Daoy (cell line): Measurements from ENCODE around the gene SUGCT. TPM values are rescaled to one million over a fixed set of nuclear protein-coding genes. Genes with fewer than 3 reads are reported as not detected.

Experiments used
- DNase-seq: peaks from one replicate; pipeline ENCODE4 v3.0.0-alpha.2; 2015; ENCODE audit warnings: low read depth
- total RNA-seq: library from RNA; depleted of rRNA; stranded (reverse); fragments of >200 nt; shearing (Covaris generic); gene quantifications from 2 replicates; pipeline ENCODE4 v1.2.3, GENCODE V29; 2014

The SUGCT gene
- total RNA-seq, 1 experiment from 2014 or later = 11.8 TPM

DNA sequence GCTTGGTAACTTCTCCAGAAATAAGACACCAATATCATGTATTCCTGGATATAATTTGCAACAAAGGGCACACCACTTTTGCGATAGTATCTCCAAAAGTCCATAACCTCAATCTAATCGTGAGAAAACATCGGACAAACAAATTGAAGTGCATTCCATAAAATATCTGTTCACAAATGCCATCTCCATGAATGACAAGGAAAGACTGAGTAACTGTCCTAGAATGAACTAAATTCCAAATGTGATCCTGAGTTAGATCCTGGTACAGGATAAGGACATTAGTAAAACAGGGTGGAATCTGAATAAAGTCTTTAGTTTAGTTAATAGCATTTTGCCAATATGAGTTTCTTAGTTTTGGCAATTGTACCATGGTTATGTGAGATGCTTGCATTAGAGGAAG lies 384.2 kb downstream of the SUGCT start:
- DNase-seq = no peak

DNA sequence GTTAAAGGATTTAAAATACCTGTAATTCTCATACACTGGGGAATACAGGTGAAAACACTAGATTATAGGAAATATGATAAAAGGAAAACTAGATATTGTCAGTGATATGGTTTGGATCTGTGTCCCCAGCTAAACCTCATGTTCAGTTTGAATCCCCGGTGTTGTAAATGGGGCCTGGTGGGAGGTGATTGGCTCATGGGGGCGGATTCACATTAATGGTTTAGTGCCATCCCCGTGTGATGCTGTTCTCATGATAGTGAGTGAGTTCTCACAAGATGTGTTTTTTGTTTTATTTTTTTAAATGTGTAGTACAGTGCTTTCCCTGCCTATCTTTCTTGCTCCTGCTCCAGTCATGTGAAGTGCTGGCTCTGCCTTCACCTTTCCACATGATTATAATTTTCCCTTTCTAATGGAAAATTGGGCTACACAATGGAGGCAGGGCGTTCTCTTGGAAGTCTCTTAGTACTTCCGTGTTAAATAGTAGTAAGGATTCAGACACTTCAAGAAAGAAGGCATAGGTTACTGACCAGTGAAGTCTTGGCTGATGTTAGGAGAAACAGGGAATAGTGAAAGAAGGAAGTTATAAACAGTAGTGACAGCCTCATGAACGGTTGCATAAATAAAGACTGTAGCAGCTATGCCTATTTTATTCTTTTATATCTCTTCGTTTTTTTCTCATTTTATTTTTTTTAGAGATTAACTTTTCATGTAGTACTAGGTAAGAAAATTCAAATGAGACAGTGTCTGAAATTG lies 386.4 kb downstream of the SUGCT start:
- DNase-seq = no peak

- DNase-seq = no peak
These were observed 391.0 kb downstream of the SUGCT start for GRCh38 chr7:40525764-40526163.

- DNase-seq = no peak
These were observed 392.3 kb downstream of the SUGCT start for GRCh38 chr7:40526951-40527715.

DNA sequence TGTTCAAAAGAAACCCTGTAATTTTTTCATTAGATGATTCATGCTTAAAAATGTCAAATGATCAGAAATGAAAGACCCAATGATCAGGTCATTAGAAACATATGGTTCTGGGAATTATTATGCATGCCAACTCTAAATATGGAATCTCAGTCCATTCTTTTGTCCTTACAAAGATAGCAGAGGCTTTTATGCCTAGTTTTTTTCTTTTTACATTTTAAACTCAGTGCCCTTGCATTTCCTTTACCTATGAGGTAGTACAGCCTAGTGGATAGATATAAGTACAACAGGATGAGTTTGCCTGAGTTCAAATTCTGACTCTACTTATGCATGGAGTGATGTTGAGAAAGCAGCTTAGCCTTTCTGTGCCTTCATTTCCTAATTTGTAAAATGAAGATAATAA lies 392.9 kb downstream of the SUGCT start:
- no peak for DNase-seq

DNA sequence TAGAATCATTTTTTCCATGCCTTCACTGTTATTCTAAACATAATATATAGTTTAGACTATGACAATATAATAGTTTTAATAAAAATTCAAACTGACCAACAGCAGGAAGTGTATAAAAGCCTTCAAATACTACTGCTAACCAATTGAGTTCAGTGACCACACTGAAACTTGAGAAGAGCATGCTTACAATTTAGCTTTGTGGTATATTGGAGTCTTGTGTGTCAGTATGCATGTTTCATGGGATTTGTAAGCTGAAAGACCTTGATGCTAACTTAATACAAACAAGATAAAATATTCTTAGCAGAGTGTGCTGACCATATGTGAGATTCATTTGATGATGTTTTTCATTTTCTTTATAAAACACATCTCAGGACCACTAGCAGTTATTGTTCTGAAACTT lies 395.5 kb downstream of the SUGCT start:
- no peak for DNase-seq

GRCh38 chr7:40531956-40532355 lies 397.2 kb downstream of the SUGCT start:
- no peak for DNase-seq

- DNase-seq = no peak
These were observed 400.9 kb downstream of the SUGCT start for GRCh38 chr7:40535678-40536077.

GRCh38 chr7:40536421-40536820 lies 401.6 kb downstream of the SUGCT start:
- DNase-seq = no peak

DNA sequence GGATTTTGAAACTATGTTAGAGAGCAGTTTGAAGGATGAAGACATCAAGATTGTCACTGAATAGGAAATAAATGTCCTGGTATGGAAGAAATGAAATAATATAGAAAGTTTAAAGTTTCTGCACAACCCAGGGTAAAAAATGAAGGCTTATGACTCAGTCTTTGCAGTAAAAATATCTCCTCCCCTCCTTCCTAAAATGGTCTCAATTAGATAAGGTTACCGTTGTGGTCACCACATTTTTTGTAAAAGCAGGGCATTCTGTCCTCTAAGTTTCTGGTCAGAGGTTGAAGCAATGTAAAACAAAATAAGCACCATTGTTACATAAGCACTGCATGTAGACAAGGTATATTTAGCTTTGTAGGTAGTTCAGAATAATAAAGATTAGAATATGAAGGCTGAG lies 403.5 kb downstream of the SUGCT start:
- no peak for DNase-seq

DNA sequence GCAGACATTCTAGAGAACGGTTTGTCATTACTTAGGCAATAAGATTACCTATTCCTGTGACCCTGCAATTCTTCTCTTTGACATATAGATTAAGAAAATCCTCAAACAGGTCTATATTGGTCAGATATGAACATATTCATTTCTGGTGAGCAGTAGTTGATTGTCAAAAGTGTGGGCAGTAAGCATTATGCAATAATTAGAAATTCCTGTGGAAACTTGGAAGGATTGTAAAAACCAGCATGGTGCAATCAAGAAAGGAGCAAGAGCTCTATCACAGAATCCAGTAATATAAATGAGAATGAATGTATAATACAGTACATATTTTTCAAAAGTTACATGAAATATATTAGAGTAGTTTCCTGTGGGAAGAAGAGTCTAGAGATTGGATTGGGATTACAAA lies 406.5 kb downstream of the SUGCT start:
- DNase-seq = no peak

- DNase-seq = no peak
These were observed 408.4 kb downstream of the SUGCT start for GRCh38 chr7:40542982-40543741.

GRCh38 chr7:40544221-40544723 lies 409.5 kb downstream of the SUGCT start:
- no peak for DNase-seq

- DNase-seq = no peak
These were observed 410.1 kb downstream of the SUGCT start for GRCh38 chr7:40544871-40545303.

- DNase-seq = no peak
These were observed 410.9 kb downstream of the SUGCT start for GRCh38 chr7:40545739-40546138.

GRCh38 chr7:40546616-40547501 lies 412.1 kb downstream of the SUGCT start:
- peak; percentile 11 for DNase-seq

GRCh38 chr7:40549372-40550039 lies 414.7 kb downstream of the SUGCT start:
- no peak for DNase-seq

GRCh38 chr7:40551685-40552576 lies 417.1 kb downstream of the SUGCT start:
- DNase-seq = peak; percentile 83

DNA sequence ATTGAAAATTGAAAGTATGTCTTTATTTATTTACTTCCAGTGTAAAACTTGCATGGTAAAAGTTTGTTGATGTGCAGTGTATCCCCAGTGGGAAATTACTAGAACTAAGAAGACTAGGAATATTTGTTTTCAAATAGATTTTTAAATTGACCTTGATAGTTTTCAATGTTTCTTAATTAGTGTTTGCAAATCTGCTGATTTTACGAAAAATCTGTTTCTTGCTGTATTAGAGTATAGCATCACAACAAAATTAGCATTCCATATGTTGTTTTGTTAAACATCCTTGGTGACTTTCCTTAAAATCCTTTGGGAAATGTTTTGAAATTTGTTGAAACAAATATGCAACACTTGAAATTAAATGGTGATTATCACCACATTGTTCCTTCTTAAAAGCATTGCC lies 425.9 kb downstream of the SUGCT start:
- no peak for DNase-seq

DNA sequence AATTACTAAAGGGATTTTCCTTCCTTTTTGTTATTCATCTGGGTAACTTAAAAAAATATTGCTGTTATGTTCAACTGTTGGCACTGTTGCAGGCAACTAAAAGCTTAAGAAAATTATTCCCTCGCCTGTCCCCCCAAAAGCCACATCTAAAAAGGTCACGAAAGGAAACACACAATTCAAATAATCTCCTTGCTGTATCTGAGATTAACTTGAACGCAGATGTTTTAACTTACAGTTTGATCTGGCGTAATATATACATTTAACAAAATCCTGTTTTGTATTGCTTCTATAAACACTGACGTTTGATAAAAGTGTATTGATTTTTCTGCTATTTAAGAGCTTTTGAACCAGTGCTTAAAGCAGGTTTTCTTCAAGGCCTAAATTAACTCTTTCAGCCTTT lies 432.1 kb downstream of the SUGCT start:
- no peak for DNase-seq
